IPS-NIHi11 (cell line): Measurements from ENCODE around the gene ABCC5.
A peak's percentile ranks its signal among the peaks of the same experiment; 100 is the strongest.
"Not testable (repeated sequence)": the region's sequence is repeated elsewhere in the genome, so short reads cannot be mapped to it uniquely, and the experiment has no call there.

Source experiments
- DNase-seq: peaks from one replicate; pipeline ENCODE4 v3.0.0; 2012; ENCODE audit warnings: mixed read lengths, low spot score

The ABCC5 gene

DNA sequence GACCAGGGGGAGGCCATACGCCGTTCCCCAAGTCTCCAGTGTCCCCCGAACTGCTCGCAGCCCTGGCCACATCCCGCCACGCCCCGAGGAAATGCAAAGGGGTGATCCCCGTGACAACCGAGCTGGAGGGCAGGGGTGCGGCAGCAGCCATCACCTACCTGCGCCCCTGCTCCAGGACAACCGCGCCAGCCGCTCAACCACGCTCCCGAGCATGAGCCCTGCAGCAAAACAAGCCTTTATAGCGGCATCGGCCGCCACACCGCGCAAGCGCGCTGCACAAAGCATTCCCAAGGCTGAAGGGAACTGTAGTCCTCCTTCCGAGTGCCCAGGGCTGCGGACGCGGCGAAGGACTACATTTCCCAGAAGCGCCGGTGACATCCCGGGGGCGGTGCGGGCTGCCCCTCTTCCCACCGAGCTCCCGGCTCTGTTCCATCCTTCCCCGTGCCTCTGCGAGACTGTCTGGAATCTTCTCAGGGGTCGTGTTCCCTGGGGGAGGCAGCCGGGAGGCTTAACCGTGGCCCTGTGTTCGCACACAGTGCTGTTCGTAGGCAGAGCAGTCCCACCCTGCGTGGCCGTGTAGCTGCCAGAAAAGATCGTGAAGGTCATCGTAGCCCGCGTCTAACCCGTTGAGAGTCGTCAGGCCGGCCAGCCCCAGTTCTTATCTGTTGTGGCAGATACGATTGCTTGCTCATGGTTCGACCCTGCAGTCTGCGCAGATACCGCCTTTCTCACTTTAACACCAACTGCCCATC lies at the start of gene ABCC5:
Gene ABCC5, minus strand, starts transcription at position 213 of the 752 bp plus-strand sequence. CDS start 3,492 bp downstream, outside the sequence.
- DNase-seq = peak; percentile 96

DNA sequence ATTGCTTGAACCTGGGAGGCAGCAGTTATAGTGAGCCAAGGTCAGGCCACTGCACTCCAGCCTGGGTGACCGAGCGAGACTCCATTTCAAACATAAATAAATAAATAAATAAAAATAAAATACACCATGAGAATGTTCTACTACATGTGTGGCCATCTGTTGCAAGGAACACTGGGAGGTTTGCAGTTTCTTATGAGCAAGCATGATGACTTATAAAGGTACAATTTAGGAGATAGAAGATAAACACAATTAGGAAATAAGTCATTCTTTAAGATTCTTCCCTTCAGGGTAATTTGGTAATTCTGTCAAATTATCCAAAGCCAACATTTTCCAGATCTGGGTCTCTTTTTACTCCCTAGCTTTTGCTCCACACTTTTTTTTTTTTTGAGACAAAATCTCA lies 48.5 kb upstream of the ABCC5 start:
- no peak for DNase-seq

DNA sequence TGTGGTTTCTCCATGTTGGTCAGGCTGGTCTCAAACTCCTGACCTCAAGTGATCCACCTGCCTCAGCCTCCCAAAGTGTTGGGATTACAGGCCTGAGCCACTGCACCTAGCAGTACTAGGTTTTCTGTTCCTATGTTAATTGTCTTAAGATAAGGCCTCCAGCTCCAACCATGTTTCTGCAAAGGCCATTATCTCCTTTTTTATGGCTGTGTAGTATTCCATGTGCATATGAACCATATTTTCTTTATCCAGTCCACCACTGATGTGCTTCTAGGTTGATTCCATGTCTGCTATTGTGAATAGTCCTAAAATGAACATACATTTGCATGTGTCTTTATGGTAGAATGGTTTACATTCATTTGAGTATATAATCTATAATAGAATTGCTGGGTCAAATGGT lies 45.0 kb upstream of the ABCC5 start:
- no peak for DNase-seq

DNA sequence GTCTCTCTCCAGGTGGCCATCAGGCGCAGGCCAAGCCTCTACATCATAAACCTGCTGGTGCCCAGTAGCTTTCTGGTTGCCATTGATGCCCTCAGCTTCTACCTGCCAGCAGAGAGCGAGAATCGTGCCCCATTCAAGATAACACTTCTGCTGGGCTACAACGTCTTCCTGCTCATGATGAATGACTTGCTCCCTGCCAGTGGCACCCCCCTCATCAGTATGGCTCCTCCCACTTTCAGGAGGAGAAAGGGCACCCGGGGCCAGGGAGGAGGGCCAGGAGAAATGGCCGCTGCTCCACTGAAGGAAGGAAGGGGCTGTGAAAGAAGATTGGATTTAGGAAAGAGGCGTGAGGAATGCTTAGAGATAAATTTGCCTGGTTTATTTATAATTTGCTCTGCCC lies 41.7 kb upstream of the ABCC5 start:
- DNase-seq = no peak

DNA sequence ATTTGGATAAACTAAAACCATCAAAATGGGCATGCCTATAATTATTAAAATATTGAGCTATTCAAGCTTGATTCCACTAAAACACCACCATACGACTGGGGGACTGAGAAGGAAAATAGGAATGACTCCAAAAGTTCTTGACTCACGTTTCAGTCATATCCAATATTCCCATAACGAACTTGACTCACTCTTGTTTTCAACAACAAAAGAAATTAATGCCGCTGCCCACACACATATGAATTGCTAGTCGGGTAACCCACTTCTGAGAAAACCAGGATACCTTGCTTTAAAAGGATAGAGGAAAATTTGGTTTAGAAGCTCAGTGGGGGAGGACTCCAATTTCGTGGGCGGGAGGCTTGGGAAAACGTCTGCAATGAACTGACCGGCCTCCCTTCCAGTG lies 40.3 kb upstream of the ABCC5 start:
- no peak for DNase-seq

DNA sequence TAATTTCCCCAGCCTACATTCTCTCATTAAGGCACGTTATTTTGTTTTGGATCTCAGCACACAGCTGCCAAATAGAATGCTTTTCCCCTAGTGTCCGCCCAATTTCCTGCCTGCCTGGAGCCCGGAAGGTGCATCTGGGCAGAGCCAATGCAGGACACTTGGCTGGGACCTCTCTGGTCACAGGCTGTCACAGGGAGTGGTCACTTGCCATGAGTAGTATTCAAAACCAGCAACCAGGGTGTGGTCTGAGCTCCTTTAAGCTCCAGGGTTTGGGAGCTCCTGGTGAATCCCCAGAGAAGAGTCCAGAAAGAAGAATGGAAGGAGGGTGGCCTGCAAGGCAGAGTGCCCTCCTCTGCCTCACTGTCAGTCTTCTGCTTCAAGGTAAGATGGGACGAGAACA lies 35.1 kb upstream of the ABCC5 start, which contains the start of gene HTR3C:
Gene HTR3C, plus strand, starts transcription at position 281 of the 400 bp plus-strand sequence. Its CDS starts 34 bp downstream, at position 315.
- no peak for DNase-seq

DNA sequence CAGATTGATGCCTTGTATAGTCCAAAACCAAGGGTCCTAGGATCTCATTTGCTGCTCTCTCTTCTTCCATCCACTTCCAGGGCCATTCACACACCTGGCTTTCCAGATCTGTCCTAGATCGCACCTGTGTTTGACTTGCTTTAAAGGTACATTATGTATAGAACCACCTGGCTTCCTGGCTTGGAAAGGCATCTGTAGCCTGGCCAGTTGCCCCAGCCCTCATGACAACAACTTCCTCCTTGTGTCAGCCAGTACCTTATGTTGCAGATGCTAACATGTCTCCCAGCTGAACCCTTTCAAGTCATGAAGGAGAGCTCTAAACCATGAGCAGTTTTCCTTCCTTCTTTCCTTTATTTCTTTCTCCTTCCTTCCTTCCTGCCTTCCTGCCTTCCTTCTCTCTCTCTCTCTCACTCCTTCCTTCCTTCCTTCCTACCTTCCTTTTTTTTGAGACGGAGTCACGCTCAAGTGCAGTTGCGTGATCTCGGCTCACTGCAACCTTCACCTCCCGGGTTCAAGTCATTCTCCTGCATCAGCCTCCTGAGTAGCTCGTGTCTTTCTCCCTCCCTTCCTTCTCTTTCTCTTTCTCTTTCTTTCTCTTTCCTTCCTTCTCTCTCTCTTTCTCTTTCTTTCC lies 32.6 kb upstream of the ABCC5 start:
- no peak for DNase-seq

DNA sequence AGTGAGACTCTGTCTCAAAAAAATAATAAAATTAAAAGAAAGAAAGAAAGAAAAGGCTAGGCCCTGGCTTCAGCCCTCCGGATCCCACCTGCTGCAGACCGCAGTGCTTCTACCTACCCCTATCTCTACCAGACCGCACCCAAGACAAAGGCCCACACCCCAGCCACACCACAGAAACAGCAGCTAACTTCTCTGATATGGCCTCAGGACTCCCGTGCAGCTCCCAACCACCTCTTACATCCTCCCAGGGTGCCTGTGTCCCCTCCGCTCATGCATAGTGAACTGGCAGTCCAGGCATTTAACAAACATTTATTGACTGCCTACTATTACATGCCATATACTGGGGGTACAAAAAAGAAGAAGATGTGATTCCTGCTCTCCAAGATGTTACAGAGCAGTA lies 28.3 kb upstream of the ABCC5 start:
- DNase-seq = no peak

DNA sequence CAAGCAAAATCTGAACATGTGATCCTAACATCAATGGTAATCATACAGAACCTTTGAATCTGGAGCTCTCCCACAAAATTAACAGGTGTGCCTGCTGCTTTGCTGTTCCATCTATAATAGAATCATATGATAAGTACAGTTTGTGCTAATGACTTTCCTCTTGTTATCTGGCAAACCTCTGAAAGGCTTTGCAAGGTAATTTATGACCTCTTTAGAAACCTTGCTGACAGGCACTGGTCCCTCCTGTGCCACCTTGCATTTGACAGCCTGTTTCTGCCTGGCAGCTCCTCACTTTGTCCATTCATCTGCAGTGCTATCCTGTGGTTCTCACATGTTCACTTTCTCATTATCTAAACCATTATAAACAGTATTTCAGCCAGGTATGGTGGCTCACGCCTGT lies 24.9 kb upstream of the ABCC5 start:
- no peak for DNase-seq

DNA sequence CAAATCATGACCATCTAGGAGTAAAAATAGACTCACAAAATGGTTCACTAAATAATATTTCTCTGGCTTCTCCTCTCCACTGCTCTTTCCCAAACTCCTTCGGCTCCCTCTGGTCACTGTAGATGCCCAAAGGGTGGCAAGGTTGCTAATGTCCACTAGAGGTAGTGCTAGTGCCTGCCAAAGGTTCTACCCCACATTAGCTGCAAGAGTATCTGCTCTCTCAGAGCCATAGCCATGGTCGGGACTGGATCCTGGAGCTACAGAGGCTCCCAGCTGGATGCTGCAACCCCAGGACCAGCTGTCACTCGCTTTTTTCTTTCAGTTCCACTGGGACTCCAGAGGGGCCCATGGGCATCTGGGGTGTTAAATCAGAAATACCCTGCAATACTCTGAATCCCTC lies 22.3 kb upstream of the ABCC5 start:
- peak; percentile 70 for DNase-seq

DNA sequence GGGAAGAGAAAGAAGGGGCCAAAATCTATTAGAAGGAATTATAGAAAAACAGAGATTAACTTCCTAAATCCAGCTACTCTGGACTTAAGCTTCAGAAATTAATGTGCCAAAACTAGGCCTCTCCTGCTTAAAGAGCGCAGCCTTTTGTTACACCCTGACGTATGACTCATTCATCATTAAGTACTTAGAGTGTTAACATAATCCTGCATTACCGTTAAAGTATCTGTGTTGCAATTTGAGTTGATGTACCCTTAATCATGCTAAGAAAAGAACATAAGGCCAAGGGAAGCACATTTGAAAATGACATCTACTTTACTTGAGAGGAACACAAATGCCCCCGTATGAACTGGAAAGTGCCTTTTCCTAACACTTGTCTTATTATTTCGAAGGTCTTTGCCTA lies 21.7 kb upstream of the ABCC5 start:
- DNase-seq = no peak

DNA sequence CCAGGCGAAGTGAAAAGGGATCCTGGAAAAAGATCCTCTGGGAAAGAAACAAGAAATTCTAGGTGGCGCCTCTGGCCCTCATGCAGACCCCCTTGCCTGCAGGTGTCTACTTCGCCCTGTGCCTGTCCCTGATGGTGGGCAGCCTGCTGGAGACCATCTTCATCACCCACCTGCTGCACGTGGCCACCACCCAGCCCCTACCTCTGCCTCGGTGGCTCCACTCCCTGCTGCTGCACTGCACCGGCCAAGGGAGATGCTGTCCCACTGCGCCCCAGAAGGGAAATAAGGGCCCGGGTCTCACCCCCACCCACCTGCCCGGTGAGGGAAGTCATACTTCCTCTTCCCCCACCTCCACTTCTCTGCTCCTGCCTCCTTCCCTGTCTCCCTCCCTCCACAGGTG lies 20.6 kb upstream of the ABCC5 start:
- not testable (repeated sequence) for DNase-seq

DNA sequence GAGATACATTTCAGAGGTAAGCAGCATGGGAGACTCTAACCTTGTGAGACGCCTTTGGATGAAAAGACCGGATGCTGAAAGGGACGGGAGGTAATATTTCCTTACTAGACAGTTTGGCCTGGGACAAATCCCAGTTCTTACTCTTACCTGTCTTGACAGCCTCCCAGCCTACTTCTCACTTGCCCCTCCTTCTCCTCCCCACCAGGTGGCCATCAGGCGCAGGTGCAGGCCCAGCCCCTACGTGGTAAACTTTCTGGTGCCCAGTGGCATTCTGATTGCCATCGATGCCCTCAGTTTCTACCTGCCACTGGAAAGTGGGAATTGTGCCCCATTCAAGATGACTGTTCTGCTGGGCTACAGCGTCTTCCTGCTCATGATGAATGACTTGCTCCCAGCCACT lies 20.1 kb upstream of the ABCC5 start:
- DNase-seq = peak; percentile 28

DNA sequence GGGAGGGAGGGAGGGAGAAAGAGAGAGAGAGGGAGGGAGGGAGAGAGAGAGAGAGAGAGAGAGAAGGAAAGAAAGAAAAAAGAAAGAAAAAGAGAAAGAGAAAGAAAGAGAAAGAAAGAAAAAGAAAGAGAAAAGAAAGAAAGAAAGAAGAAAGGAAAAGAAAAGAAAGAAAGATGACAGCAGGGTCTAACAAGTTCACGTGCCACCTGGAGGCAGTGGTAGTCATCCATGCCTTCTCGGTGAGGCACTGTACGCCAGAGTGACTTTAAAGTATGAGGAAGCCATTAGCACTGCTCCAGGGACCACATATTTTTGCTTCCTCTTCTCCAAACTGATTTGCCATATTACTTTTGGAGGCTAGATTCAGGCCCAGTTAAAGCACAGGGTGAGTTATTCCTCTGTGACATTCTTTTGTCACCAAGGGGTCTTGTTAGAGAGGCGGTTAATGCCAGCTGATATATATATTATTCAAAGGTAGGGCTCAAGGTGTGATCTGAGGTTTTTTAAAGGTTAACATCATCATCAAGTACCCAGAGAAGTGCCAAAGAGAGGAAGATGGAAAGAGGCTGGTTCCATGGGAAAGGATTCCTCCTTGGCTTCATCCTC lies 13.6 kb upstream of the ABCC5 start, which contains the start of gene HTR3D:
Gene HTR3D, plus strand, starts transcription at position 556 of the 606 bp plus-strand sequence. Its CDS starts 0 bp downstream, at position 556.
- DNase-seq = peak; percentile 32

DNA sequence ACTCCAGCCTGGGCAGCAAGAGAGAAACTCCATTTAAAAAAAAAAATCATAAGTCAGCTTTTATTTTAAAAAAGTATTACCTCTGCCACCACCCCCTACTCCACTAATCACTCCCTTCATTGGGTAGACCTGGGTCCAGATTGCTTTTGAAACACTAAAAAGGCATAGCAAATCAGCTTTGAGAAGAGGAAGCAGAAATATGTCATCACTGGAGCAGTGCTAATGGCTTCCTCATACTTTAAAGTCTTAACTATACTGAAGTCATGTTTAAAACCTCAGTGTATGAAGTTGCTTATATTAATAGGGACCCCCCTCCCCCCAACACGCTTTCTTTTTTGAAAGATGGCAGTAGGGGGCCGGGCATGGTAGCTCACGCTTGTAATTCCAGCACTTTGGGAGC lies 12.9 kb upstream of the ABCC5 start:
- DNase-seq = no peak

DNA sequence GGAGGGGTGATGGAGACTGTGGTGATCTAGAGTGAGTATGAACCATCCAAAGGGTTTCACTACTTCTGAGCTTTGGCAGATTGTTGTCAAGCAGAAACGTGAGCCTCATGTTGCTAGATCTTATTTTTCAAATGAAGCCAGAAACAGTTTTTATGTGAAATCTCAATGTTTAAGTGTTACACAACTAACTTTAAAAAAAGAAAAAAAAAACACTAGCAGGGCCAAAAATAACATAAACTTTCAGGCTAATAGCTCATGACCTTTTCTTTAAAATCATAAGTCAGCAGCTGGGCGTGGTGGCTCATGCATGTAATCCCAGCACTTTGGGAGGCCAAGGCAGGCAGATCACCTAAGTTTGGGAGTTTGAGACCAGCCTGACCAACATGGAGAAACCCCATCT lies 11.8 kb upstream of the ABCC5 start:
- no peak for DNase-seq

DNA sequence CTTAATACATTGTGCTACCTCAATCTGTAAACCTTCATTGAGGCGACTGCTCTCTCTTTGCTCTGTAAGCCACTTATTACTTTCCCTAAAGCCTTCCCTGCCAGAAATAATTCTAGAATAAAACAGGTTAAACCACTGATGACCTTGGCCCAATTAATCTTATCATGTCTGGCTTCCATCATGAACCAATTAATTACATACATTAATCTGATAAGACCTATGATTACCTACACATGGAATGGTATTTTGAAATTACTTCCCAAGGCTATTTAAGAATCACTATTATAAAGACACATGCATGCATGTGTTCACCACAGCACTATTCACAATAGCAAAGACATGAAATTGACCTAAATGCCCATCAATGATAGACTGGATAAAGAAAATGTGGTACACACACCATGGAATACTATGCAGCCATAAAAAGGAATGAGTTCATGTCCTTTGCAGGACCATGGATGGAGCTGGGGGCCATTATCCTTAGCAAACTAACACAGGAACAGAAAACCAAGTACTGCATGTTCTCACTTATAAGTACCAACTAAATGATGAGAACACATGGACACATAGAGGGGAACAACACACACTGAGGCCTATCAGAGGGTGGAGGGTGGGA lies 10.7 kb upstream of the ABCC5 start:
- not testable (repeated sequence) for DNase-seq

DNA sequence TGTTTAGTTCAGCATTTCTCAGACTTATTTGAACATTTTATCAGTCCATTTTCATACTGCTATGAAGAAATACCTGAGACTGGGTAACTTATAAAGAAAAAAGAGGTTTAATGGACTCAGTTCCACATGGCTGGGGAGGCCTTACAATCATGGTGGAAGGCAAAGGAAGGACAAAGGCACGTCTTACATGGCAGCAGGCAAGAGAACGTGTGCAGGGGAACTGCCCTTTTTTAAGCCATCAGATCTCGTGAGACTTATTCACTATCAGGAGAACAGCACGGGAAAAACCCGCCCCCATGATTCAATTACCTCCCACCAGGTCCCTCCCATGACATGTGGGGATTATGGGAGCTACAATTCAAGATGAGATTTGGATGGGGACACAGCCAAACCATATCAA lies 7.6 kb upstream of the ABCC5 start:
- DNase-seq = not testable (repeated sequence)

DNA sequence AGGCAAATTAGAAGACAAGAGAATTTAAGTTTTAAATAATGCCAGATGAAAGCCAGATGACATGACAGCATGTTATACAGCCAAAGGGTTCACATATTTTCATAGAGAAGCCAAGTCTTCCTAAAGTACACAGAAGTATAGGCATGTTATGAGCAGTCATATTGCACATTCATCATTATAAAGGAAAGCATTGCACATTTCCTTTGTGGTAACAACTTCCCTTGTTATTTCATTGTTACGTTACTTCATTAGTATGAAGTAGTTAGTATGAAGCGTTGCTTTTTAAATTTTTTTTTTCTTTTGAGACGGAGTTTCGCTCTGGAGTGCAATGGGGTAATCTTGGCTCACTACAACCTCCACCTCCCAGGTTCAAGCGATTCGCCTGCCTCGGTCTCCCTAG lies 4.6 kb upstream of the ABCC5 start:
- no peak for DNase-seq

DNA sequence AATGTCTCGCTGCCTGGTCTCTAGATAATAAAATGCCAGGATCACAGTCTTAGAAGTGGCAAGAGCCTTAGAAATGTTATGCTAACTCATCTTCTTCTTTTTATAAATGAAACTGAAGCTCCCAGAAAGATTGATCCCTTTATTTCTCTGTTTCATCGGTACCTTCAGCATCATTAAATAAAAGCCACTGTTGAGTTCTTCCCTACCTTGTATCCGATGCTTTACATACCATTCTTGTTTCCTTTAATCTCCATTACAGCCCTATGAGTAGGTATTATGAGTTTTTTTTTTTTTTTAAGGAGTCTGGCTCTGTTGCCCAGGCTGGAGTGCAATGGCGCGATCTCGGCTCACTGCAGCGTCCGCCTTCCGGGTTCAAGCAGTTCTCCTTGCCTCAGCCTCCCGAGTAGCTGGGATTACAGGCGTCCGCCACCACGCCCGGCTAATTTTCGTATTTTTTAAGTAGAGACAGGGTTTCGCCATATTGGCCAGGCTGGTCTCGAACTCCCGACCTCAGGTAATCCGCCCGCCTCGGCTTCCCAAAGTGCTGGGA lies 815 bp upstream of the ABCC5 start:
- DNase-seq = no peak

DNA sequence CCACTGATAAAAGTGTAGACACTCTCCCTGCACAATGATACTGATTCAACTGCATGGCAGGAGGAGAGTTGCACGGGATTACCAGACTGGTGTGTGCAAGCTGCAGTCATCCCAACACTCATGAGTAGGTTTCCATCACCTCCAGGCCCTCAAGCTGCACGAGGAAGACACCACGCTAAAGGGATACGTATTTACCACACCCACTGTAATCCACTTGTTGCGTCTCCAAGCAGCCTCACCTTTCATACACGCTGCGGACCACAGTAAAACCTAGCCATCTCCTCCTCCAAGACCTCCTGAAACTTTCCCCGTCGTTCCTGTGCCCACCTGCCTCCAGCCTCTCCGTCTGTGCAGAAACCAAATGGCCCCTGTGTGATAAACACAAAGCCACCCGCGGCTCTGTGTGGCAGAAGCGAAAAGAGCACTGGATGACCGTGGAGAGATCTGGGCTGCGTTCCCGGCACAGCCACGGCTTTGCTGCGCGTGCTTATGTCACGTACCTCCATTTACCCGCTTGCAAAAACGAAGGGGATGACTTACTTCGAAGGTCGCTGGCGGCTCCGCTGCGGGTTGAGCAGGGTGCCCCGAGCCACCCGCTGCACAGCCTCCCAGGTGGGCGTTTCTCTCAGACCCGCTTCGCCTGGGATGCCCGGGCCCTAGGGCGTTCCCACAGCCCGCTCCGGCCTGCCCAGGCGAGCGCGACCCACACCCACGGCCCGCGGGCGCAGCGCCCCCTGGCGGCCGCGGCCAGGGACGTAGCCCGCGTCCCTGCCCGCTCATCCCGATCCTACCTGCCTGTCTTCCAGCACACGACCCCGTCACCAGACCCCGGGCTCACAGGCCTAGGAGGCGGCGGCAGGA lies 643 bp downstream of the ABCC5 start:
- DNase-seq = peak; percentile 92
